GM12801 (cell line): ENCODE measurements around the gene GATA3.

ENCODE experiments used
- CTCF ChIP-seq: IDR thresholded peaks from one replicate; pipeline ENCODE4 v1.5.1; 2011; ENCODE audit warnings: control low read depth; ENCODE audit not compliant: insufficient read length; ENCODE audit errors: extremely low read depth

Gene GATA3

DNA sequence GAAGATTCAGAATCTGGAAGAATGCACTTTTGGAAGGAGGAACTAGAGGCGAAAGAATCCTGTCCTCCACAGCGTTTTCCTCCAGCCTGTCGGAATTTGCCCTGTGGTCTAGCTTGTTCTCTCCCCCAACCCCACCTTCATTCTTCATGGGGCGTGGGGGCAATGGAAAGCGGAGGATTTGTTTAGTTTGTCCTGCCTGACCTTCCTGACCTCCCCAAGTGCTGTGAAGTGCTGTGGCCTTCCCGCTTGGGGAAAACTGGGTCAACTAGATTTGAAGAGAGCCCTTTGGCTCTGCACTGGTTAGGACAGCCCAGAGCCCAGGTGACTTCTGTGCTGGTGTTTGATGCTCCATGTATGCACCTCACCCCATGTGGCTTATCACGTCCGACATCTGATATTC lies 49.1 kb downstream of the GATA3 start:
- TF ChIP-seq CTCF = no peak

DNA sequence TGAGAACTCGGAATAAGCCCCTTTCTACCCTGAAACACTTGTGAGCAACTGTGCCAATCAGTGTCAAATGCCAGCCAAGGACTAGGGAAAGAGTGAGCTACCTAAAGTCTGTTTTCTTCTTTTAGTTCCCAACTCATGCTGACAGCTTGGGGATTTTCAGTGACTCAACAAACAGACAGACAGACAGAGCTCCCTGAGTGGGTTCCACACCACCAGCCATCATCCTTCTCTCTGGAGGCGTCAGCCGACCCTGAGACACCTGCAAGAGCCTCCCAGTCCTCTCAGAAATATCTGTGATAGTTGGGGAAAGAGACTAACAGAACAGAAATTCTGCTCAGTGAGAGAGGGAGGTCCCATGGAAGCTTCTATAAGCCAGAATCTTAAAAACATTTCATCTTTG lies 49.5 kb downstream of the GATA3 start:
- TF ChIP-seq CTCF = no peak

DNA sequence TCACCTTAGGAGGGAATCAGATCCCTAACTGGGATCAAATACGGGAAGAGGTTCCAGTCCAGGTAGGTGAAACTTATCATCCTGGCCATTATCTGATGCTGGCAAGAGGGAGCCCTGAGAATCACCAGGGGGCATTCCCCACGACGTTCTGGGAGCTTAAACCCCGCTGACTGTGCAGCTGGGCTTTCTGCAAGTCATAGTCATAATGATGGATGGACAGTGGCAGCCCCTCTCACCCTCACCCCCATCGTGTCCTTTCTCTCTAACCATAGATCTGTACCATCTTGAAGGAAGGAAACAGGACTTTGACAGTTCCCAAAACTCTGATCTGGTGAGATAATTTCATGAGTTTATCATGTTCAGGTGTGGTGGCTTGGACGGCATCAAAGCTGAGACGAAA lies 50.2 kb downstream of the GATA3 start:
- TF ChIP-seq CTCF = no peak

DNA sequence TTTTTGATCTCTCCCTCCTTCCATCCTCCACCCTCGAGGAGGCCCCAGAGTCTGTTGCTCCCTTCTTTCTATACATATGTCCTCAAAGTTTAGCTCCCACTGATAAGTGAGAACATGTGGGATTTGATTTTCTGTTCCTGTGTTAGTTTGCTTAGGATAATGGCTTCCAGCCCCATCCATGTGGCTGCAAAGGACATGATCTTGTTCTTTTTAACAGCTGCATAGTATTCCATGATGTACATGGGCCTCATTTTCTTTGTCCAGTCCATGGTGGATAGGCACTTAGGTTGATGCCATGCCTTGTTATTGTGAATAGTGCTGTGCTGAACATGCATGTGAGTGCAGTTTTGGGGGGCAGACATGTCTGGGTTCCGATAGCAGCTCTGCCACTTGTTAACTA lies 51.4 kb downstream of the GATA3 start:
- TF ChIP-seq CTCF = no peak

DNA sequence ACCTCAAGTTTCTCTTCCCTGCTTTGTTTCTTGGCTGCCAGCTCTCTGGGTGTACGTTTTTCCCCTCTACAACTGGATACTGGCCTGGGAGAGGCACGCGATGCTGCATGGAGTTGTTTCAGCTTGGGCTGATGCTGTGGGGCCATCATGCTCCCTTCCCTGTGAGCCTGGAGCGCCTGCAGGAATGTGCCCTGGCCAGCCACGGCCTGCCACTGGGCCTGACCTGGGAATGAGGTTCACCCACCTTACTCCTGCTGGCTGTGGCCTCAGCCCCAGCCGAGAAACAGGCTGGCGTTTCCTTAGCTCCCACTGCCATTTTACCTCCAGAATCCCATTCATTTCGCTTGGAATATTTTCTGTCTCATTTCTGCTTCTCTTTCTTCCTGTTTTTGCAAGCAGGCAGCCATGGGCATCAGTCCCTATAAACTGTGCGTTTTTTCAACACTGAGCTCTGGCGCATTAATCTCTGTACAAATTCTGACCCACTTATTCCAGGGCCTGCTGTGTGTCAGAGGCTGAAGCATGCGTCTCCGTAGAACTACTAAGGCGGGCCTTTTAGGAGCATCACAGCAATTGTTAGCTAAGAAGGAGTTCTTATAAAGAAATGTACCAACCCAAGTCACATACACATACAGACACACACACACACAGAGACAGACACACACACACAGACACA lies 57.9 kb downstream of the GATA3 start:
- no peak for TF ChIP-seq CTCF

DNA sequence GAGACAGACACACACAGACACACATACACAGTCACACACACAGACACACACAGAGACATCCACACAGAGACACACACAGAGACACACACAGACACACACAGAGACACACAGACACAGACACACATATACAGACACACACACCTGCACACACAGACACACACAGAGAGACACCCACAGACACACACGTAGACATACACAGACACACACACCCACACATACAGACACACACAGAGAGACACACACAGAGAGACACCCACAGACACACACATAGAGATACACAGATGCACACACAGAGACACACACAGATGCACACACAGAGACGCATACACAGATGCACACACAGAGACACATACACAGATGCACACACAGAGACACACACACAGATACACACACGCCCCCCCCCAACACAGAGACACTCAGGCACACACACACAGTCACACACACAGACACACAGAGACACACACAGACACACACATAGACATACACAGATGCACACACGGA lies 58.5 kb downstream of the GATA3 start:
- TF ChIP-seq CTCF = no peak

DNA sequence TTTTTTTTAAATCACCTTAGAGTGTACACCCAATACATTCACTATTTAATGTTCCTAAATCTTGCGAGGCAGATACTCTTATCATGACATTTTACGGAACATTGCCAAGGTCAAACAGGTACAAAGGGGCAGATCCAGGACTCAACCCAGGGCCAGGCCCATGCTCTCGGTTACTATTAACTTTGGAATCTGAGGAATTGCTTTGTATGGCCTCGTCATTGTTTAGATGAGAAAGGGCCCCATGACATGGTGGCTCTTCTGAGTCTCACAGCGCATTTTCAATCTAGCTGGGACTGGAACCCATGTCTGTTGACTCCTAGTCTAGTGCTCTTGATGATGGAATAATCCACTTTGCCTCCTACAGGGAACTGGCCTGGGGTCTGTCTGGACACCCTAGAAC lies 59.1 kb downstream of the GATA3 start:
- TF ChIP-seq CTCF = no peak
